ENCODE results near the gene SEMA7A.

Gene SEMA7A

DNA sequence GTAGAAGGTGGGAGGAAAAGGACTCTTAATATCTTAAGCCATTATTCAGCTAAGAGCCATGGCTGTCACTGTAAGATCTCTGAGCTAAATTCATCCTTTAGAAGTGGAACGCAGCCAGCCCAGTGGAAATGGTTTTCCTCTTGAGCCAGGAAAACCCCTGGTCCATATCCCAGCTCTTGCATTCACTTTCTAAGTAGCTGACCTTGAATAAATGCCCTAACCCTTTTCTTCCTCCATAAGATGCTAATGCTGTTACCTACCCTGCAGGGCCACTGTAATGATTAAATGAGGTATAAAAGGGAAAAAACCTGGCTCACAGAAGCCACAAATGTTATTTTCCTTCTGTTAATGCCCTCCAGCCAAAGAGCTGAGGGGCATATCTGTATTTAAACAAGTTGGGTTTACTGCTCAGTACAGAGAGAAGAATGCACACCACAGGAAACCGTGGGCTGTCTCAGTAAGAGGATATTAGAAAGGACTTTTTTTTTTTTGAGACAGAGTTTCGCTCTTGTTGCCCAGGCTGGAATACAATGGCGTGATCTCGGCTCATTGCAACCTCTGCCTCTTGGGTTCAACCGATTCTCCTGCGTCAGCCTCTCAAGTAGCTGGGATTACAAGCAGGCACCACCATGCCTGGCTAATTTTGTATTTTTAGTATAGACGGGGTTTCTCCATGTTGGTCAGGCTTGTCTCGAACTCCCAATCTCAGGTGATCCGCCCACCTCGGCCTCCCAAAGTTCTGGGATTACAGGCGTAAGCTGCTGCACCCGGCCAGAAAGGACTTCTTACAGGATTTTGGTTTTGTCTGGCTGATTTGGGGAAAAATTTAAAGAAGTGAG lies 20.4 kb upstream of the SEMA7A start:
- DNase-seq: peak; percentile 27
- no peaks in the 10 kb centered on the region for H3K27me3 ChIP-seq (replicated peaks)
- H3K4me3 ChIP-seq (ENCODE audit: low read depth, low read length): no peak overlapping the region
- no peak overlapping the region for H3K27ac ChIP-seq
- in situ Hi-C loops (cut with HindIII; ENCODE audit: low pct_ligation_motif_present, low sequenced_read_pairs): no loop called here
- H3K36me3 ChIP-seq (replicated peaks): peaks cover 7% of the 10 kb centered on the region
- TF ChIP-seq, protein P1, sequence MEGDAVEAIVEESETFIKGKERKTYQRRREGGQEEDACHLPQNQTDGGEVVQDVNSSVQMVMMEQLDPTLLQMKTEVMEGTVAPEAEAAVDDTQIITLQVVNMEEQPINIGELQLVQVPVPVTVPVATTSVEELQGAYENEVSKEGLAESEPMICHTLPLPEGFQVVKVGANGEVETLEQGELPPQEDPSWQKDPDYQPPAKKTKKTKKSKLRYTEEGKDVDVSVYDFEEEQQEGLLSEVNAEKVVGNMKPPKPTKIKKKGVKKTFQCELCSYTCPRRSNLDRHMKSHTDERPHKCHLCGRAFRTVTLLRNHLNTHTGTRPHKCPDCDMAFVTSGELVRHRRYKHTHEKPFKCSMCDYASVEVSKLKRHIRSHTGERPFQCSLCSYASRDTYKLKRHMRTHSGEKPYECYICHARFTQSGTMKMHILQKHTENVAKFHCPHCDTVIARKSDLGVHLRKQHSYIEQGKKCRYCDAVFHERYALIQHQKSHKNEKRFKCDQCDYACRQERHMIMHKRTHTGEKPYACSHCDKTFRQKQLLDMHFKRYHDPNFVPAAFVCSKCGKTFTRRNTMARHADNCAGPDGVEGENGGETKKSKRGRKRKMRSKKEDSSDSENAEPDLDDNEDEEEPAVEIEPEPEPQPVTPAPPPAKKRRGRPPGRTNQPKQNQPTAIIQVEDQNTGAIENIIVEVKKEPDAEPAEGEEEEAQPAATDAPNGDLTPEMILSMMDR (IDR thresholded peaks at IDR 0.05; ENCODE audit: low read depth, low read length, missing control alignments): no peak

DNA sequence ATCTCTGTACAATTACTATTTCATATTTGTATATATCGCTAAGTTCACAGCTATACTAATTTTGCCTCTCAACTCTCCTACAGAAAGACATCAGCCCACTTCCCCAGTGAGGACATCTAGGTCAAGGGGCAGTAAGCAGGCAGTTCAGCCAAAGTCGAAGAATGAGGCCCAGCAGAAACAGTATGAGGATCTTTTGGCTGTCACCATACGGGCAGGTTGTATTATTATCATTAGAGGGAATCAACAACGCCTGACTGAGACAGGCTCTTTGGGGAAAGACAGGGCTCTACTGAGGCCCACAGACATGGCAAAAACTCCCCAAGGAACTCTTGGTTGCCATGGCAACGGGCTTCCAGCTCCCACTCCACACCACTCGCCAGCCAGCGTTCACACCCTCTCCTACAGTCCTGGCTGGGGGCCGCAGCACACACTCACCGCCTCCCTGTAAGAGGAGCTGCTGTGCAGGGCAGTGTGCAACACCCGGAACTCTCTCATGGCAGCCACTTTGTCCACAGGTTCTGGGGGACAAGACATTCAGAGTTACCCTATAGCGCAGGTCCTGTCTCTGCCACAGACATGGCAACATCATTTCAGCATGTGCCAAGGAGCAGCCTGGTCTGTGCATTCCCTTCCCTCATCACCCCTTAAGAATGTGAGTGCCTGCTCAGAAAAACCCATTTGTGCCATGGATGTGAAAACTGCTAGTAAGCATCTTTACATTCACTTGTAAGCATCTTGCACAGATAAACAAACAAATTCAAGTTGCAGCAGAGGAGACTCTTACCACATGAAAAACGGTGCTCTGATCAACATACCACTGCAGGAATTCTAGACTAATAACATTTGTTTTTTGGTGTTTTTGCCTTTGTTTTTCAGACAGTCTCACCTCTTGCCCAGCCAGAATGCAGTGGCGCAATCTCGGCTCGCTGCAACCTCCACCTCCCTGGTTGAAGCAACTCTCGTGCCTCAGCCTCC lies 18.4 kb upstream of the SEMA7A start:
- Histone ChIP-seq H3K36me3 (replicated peaks) (peaks cover 18% of the 10 kb centered on the region), H3K4me3 (ENCODE audit: low read depth, low read length) (no peak overlapping the region), H3K27me3 (replicated peaks) (no peaks in the 10 kb centered on the region), H3K27ac (no peak overlapping the region)
- TF ChIP-seq, protein P1 (IDR thresholded peaks at IDR 0.05; ENCODE audit: low read depth, low read length, missing control alignments): no peak
- in situ Hi-C loops (cut with HindIII; ENCODE audit: low pct_ligation_motif_present, low sequenced_read_pairs): no loop called here
- DNase-seq: no peak

DNA sequence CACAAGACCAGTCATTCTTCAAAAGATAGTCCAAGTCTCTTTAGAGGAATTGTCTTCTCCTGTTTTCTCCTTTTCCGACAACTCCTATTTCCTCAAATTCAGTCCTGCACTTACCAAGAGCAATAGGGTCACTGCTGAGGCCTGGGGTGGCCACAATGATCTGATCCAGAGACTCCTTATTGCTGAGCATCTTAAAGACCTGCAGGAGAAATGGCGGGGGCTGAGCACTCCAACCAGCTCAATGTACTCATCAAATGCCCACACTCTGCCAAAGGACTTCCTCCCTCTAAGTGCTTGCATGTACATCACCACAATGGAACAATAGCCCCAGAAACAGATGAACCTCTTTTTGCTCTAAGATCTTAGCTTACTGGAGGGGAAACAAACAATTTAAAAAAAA lies 17.6 kb upstream of the SEMA7A start:
- no peak overlapping the region for H3K4me3 ChIP-seq (ENCODE audit: low read depth, low read length)
- no peak overlapping the region for H3K27ac ChIP-seq
- no peaks in the 10 kb centered on the region for H3K27me3 ChIP-seq (replicated peaks)
- in situ Hi-C loops (cut with HindIII; ENCODE audit: low pct_ligation_motif_present, low sequenced_read_pairs): no loop called here
- TF ChIP-seq, protein P1 (IDR thresholded peaks at IDR 0.05; ENCODE audit: low read depth, low read length, missing control alignments): no peak
- H3K36me3 ChIP-seq (replicated peaks): peaks cover 21% of the 10 kb centered on the region
- DNase-seq: no peak

DNA sequence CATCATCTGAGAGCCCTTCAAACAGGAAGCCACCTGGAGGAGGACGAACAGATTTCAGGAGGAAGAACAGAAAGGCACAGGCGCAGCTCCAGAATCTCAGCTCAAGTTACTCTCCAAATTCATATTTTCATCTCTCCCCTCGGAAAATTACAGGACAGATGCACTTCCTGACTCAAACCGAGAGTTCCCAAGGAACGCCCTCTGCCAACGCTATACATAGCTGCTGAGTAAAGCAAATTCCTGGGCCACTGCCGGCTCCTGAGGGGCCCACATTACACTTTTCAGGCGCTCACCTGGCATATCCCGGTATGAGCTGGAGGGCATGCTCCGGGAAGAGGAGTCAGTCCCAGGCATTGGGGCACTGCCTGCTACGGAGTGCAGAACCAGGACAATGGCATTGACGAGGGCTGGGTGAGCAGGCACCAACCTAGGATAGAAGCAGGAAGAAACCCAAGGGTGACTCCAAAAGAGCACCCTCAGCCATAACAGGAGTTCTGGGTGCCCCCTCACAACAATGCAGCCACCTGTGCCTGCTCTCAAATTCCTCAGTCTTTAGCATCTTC lies 16.0 kb upstream of the SEMA7A start:
- peaks cover 25% of the 10 kb centered on the region for H3K36me3 ChIP-seq (replicated peaks)
- H3K4me3 ChIP-seq (ENCODE audit: low read depth, low read length): no peak overlapping the region
- TF ChIP-seq, protein P1 (IDR thresholded peaks at IDR 0.05; ENCODE audit: low read depth, low read length, missing control alignments): no peak
- H3K27me3 ChIP-seq (replicated peaks): no peaks in the 10 kb centered on the region
- in situ Hi-C loops (cut with HindIII; ENCODE audit: low pct_ligation_motif_present, low sequenced_read_pairs): no loop called here
- H3K27ac ChIP-seq: no peak overlapping the region
- no peak for DNase-seq

DNA sequence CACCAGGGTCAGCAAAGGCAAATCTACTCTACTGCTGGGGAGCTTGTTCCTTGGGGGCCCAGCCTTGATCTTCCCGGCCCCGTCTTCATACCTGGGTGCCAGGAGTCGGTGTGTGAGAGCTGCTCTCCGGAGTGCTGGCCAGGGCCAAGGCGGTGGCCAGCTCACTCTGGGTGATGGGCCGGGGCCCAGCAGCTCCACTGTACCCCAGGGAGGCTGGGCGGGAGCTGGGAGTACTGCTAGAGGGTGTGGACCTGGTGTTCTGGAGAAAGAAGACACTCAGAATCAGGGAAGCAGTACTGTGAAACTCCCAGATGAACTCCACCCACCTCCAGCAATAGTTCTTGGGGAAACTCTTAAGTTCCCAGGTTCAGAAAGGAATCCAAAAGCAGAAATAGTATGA lies 15.3 kb upstream of the SEMA7A start:
- DNase-seq: no peak
- H3K4me3 ChIP-seq (ENCODE audit: low read depth, low read length): no peak overlapping the region
- TF ChIP-seq, protein P1 (IDR thresholded peaks at IDR 0.05; ENCODE audit: low read depth, low read length, missing control alignments): no peak
- no peaks in the 10 kb centered on the region for H3K27me3 ChIP-seq (replicated peaks)
- H3K27ac ChIP-seq: no peak overlapping the region
- H3K36me3 ChIP-seq (replicated peaks): peaks cover 25% of the 10 kb centered on the region
- in situ Hi-C loops (cut with HindIII; ENCODE audit: low pct_ligation_motif_present, low sequenced_read_pairs): no loop called here
